ENCODE results near the gene PSG11.
"Not testable (repeated sequence)": the region's sequence is repeated elsewhere in the genome, so short reads cannot be mapped to it uniquely, and the experiment has no call there.

GRCh38 chr19:42982111-42982510 lies 44.2 kb downstream of the PSG11 start:
- not testable (repeated sequence) for TF ChIP-seq RAD21 (conservative IDR thresholded peaks at IDR 0.05); CTCF (IDR thresholded peaks at IDR 0.05; ENCODE audit: poor library complexity, severe bottlenecking); SMC3 (conservative IDR thresholded peaks at IDR 0.05; ENCODE audit: poor library complexity); POLR2AphosphoS5 (IDR thresholded peaks at IDR 0.05)

Data from neural cell (in vitro differentiated cells).